Astrocyte of the spinal cord (primary cell): ENCODE results near the gene CD2AP.

Experiments used
- DNase-seq: peaks from one replicate; pipeline ENCODE4 v3.0.0; 2011; ENCODE audit warnings: low read depth, low spot score
- H3K4me3 ChIP-seq: 2 replicates; pipeline ENCODE4 v1.5.1; 2011; ENCODE audit warnings: low read depth, mild to moderate bottlenecking, low read length, moderate library complexity
- in situ Hi-C: cut with HindIII; loops from 2 replicates; pipeline ENCODE4 v1.10.0; 2017; ENCODE audit warnings: low sequenced_read_pairs
- TF ChIP-seq, protein P1 (sequence below): IDR thresholded peaks from 2 replicates; pipeline ENCODE4 v1.5.1; 2012; ENCODE audit warnings: low read depth, mild to moderate bottlenecking, low read length, inconsistent platforms

CD2AP gene

DNA sequence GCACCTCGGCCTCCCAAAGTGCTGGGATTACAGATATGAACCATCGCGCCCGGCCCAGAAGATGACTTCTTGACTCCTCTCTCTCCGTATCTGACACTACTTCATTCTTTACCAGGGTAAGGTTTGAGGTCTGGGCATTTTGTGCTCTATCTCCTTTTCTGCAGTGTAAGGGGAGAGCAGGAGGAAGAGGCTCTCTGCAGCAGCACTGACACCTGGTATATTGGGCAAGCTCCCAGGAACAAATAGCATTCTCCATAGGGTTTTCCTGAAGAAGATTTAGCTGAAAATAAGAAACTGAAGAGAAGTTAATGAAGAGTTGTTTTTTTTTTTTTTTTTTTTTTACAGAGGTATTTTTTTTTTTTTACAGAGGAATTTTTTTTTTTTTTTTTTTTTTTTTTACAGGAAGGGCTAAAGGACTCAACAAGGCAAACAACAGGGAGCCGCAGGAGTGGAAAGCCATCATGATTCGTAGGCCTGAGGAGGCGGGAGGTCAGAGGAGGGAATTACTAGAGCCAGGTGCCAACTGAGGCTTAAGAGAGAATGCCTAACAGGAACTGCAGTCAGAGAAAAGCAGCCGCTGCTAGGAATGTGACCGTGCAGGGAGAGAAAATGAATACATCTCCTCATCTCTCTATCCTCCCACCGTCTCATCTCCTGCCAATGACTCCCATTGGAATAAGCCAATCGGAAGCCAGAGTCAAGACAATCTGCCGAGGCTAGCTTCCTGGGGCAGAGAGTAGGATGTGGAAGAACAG, 186.1 kb downstream of the CD2AP start:
- DNase-seq = no peak
- no peak overlapping the region for H3K4me3 ChIP-seq
- TF ChIP-seq, protein P1, sequence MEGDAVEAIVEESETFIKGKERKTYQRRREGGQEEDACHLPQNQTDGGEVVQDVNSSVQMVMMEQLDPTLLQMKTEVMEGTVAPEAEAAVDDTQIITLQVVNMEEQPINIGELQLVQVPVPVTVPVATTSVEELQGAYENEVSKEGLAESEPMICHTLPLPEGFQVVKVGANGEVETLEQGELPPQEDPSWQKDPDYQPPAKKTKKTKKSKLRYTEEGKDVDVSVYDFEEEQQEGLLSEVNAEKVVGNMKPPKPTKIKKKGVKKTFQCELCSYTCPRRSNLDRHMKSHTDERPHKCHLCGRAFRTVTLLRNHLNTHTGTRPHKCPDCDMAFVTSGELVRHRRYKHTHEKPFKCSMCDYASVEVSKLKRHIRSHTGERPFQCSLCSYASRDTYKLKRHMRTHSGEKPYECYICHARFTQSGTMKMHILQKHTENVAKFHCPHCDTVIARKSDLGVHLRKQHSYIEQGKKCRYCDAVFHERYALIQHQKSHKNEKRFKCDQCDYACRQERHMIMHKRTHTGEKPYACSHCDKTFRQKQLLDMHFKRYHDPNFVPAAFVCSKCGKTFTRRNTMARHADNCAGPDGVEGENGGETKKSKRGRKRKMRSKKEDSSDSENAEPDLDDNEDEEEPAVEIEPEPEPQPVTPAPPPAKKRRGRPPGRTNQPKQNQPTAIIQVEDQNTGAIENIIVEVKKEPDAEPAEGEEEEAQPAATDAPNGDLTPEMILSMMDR = no peak
- in situ Hi-C loops = no loop called here

DNA sequence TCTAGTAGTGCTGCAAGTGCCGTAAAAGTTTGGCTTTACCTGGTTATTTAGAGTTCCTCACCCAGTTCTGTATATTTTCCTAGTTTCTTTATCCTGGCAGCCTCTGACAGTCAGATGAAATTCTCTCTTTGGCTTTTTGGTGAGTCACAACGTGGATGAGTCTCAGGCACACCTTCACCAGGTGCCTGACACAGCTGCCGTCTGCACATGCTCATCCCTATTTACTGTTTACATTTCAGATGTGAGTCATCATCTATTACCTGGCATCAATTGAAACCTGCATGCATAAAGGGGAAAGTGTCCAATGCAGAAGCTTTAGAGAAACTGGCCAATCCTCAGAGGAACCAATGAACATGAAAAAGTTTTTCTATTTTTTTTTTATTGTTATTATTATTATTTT, 187.5 kb downstream of the CD2AP start:
- in situ Hi-C loops = no loop called here

DNA sequence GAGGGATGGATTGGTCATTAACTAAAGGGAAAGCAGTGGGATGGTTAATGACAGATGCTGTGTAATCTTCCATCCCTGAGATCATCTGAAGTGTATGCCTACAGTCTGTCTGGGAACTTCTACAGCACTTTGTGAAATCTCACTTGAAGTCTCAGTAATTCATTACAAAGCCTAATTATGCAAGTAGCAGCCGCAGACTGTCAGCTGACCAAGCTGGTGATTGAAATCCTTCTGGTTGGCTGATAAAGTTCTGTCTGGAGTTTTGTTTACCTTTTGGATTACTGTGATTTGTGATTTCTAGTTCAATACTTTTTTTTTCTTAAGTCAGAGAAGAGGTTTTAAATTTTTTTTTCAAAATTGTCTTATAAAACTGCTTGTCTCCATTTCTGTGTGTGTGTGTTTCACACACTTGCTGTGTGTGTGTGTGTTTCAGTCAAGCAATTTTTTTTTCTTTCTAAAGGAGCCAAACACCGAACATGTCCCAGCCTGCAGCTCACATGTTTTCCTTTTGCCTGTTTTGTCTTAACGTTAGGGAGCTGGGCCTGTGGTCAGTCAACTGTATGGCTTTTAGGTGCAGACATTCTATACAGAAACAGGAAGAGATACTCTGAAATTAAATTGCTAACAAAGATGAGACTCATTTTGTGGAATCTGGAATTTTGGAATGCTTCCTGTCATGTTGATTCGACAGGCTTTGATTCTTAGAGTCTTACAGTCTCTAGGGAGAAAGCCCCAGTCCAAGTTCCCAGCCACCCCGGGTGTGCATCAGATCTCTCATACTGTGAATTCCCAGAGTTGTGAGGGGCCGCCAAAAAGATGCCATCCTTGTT, 192.3 kb downstream of the CD2AP start:
- in situ Hi-C loops = no loop called here
- H3K4me3 ChIP-seq = no peak overlapping the region
- DNase-seq = peak; percentile 16
- TF ChIP-seq, protein P1 = no peak

More for the DNA sequence above, 187.5 kb downstream of the CD2AP start:
- no peak overlapping the region for H3K4me3 ChIP-seq
- TF ChIP-seq, protein P1 = no peak
- no peak for DNase-seq

DNA sequence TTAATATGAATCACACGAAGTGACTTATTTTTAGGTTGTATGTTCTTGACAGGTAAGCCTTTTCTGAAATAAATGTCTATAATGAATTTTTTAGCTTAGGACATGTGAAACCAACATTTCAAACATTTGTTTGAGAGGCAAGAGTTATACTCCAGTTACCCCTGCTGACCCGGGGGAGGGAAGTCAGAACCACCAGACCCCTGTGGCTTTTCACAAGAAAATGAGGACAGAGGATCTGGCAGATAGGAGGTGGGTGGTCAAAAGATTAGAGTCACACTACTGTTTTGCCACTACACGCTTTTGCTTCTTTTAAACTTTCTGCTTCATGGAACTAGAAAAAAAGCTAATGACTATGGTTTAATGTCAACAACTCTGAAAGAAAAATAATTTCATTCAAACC, 193.3 kb downstream of the CD2AP start:
- TF ChIP-seq, protein P1 = no peak
- in situ Hi-C loops = no loop called here
- no peak overlapping the region for H3K4me3 ChIP-seq
- DNase-seq = no peak

DNA sequence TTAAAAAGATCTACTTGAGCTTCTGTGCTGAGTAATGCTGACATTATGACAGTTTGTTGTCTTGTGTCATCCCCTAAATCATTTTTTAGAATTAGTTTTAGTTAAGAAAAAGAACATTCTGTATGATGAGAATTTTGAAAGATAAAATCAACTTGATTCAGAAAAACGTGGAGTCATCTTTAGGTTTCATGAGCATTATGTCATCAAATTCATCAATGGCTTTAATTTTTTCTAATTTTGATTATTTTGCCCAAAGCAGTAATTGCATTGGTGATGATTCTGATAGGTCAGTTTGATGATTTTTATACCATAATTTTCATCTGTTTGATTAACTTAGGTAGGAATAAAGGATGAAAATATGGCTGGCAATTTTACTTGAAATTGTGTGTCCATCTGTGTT, 194.2 kb downstream of the CD2AP start:
- DNase-seq = no peak
- in situ Hi-C loops = no loop called here
- no peak overlapping the region for H3K4me3 ChIP-seq
- TF ChIP-seq, protein P1 = no peak

DNA sequence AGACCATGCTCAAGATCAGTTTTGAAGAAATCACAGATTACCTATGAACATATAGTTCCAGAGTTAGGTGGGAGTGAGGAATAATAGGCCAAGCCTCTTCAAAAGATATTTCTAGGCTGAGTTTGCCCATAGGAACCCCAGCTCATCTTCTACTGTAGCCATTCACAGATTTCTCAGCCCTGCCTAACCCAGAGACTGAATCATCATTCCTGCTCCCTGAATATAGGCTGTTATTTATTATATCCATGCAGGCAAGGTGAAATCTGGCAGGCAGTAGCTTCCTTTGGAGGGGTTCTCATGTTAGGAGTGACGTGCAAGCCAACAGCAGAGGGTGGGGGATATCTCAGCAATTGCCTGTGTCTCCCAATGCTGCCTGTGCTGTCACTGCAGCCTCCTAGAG, 195.2 kb downstream of the CD2AP start:
- no peak overlapping the region for H3K4me3 ChIP-seq
- DNase-seq = no peak
- in situ Hi-C loops = no loop called here
- TF ChIP-seq, protein P1 = no peak
